ENCODE results near the gene SALL3. TPM values are rescaled to one million over a fixed set of nuclear protein-coding genes. Genes with fewer than 3 reads are reported as not detected.

The SALL3 gene
- total and polyA plus RNA-seq, 2 of the 8 experiments (the other 6 are each of a cell fraction or from before 2014, with no cell fraction given): 10.5 to 46.4 TPM

- no peak for TF ChIP-seq TAF7 (optimal IDR thresholded peaks at IDR 0.05; ENCODE audit: borderline replicate concordance, low read depth, low read length)
- no peak for TF ChIP-seq KDM5A (IDR thresholded peaks at IDR 0.05; ENCODE audit: low read length)
- no peak for TF ChIP-seq EP300 (IDR thresholded peaks at IDR 0.05; ENCODE audit: borderline replicate concordance in 1 of 2, low read depth in 2 of 2, low read length in 2 of 2)
- peak; percentile 97 for TF ChIP-seq RNF2 (IDR thresholded peaks at IDR 0.05; ENCODE audit: borderline replicate concordance, low read depth, low read length, missing control alignments, poor library complexity, severe bottlenecking)
- no peak for TF ChIP-seq CHD1 (IDR thresholded peaks at IDR 0.05; ENCODE audit: low read depth, low read length)
- no peak for TF ChIP-seq RAD21 (IDR thresholded peaks at IDR 0.05 in 1 of 2, conservative IDR thresholded peaks at IDR 0.05 in 1 of 2; ENCODE audit: low read depth in 2 of 2, low read length in 2 of 2)
- no peak for TF ChIP-seq CHD2 (IDR thresholded peaks at IDR 0.05; ENCODE audit: low read length)
- no peak for TF ChIP-seq POLR2A (IDR thresholded peaks at IDR 0.05; ENCODE audit: control extremely low read depth in 1 of 2, low read depth in 2 of 2, low read length in 2 of 2)
- TF ChIP-seq ZNF274 (IDR thresholded peaks at IDR 0.05; ENCODE audit: borderline replicate concordance, extremely low read depth, low read length): no peak
- TF ChIP-seq RBBP5 (IDR thresholded peaks at IDR 0.05; ENCODE audit: borderline replicate concordance, low read depth, low read length): no peak
- TF ChIP-seq ATF2 (IDR thresholded peaks at IDR 0.05; ENCODE audit: low read length): no peak
- TF ChIP-seq GABPA (IDR thresholded peaks at IDR 0.05; ENCODE audit: borderline replicate concordance, insufficient read depth, low read length): 0 out of 2 replicates have a peak, but pooled peaks have one; percentile 8
- TF ChIP-seq ATF3 (IDR thresholded peaks at IDR 0.05; ENCODE audit: insufficient read depth, low read depth, low read length): no peak
- TF ChIP-seq USF2 (IDR thresholded peaks at IDR 0.05; ENCODE audit: low read length): no peak
- TF ChIP-seq SP1 (IDR thresholded peaks at IDR 0.05; ENCODE audit: low read depth, low read length): no peak
- no peak for TF ChIP-seq CTBP2 (IDR thresholded peaks at IDR 0.05; ENCODE audit: borderline replicate concordance, insufficient read depth, insufficient read length, low read length)
- TF ChIP-seq POLR2AphosphoS5 (IDR thresholded peaks at IDR 0.05; ENCODE audit: low read depth, low read length): no peak
These were observed 2.6 kb upstream of the SALL3 start (continued) for GRCh38 chr18:78976765-78977636.

Data from H1 (cell line).